BLaER1 treated with 17β-estradiol and CSF1 and Interleukin-3, amounts not matched to agents 10 nM and 100 nM (cell line): ENCODE data around the gene EFNA3.

Experiments used
- H3K27ac ChIP-seq, 11 experiments: shearing (Covaris generic); formaldehyde crosslinking; 2 replicates each; pipeline ENCODE4 v1.8.1; 2022
- H3K27me3 ChIP-seq, 11 experiments: shearing (Covaris generic); formaldehyde crosslinking; 2 replicates each; pipeline ENCODE4 v1.8.1; 2022
- H3K36me3 ChIP-seq, 11 experiments: shearing (Covaris generic); formaldehyde crosslinking; 2 replicates each; pipeline ENCODE4 v1.8.1; 2022
- H3K4me1 ChIP-seq, 10 experiments: shearing (Covaris generic); formaldehyde crosslinking; 2 replicates each; pipeline ENCODE4 v1.8.1; 2022
- H3K4me2 ChIP-seq, 11 experiments: shearing (Covaris generic); formaldehyde crosslinking; 2 replicates each; pipeline ENCODE4 v1.8.1; 2022
- H3K4me3 ChIP-seq, 10 experiments: shearing (Covaris generic); formaldehyde crosslinking; 2 replicates each; pipeline ENCODE4 v1.8.1; 2022
- H3K9ac ChIP-seq, 11 experiments: shearing (Covaris generic); formaldehyde crosslinking; 2 replicates each; pipeline ENCODE4 v1.8.1; 2022
- H3K9me3 ChIP-seq, 11 experiments: shearing (Covaris generic); formaldehyde crosslinking; replicated peaks in 1 of 11; 2 replicates each; pipeline ENCODE4 v1.8.1; 2022
- H4K20me1 ChIP-seq, 11 experiments: shearing (Covaris generic); formaldehyde crosslinking; 2 replicates each; pipeline ENCODE4 v1.8.1; 2022
- Cebpa-rat ChIP-seq, 11 experiments: shearing (Covaris generic); IDR thresholded peaks; 2 replicates each; pipeline ENCODE4 v1.8.1; 2022

The EFNA3 gene

GRCh38 chr1:155105604-155106011, 27.0 kb downstream of the EFNA3 start:
- Histone ChIP-seq H4K20me1 (peaks cover 0 to 4% (median 0%) of the 10 kb centered on the region in 11 experiments; a peak in 1 of 22 replicates), H3K4me2 (peak overlapping the region in 2 of 11 experiments; percentile 12 to 71; a peak in 3 of 22 replicates), H3K27me3 (no peaks in the 10 kb centered on the region; a peak in 1 of 22 replicates), H3K4me3 (no peak overlapping the region), H3K9ac (no peak overlapping the region), H3K27ac (no peak overlapping the region), H3K36me3 (no peaks in the 10 kb centered on the region), H3K4me1 (peaks cover 31 to 63% (median 51%) of the 10 kb centered on the region in 10 experiments), H3K9me3 (no peaks in the 10 kb centered on the region)
- no peak for TF ChIP-seq Cebpa-rat (IDR thresholded peaks at IDR 0.05)

DNA sequence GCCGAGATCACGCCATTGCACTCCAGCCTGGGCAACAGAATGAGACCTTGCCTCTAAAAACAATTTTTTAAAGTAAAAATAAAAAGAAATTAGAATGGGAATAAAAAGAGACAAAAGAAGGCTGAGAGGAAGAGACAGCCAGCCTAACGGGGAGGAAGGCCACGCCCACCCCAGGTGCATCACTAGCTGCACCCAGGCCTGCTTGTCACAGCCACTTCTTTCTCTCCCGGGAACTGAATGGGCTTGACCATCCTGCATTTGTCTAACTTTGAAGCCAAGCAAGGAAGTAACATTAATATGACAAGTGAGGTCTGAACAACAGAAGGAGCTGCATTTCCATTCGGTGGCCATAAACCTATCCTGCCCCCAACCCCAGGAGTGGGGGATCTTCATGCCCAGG, 28.2 kb downstream of the EFNA3 start:
- Histone ChIP-seq H3K9me3 (no peaks in the 10 kb centered on the region), H3K36me3 (no peaks in the 10 kb centered on the region), H4K20me1 (peaks cover 0 to 2% (median 0%) of the 10 kb centered on the region in 11 experiments; a peak in 1 of 22 replicates), H3K4me2 (peak overlapping the region in 10 of 11 experiments; percentile 4 to 67 (median 35); a peak in 15 of 22 replicates), H3K27ac (no peak overlapping the region), H3K9ac (no peak overlapping the region), H3K4me1 (peaks cover 31 to 59% (median 53%) of the 10 kb centered on the region in 10 experiments), H3K27me3 (no peaks in the 10 kb centered on the region; a peak in 1 of 22 replicates), H3K4me3 (no peak overlapping the region)
- TF ChIP-seq Cebpa-rat (IDR thresholded peaks at IDR 0.05): no peak

DNA sequence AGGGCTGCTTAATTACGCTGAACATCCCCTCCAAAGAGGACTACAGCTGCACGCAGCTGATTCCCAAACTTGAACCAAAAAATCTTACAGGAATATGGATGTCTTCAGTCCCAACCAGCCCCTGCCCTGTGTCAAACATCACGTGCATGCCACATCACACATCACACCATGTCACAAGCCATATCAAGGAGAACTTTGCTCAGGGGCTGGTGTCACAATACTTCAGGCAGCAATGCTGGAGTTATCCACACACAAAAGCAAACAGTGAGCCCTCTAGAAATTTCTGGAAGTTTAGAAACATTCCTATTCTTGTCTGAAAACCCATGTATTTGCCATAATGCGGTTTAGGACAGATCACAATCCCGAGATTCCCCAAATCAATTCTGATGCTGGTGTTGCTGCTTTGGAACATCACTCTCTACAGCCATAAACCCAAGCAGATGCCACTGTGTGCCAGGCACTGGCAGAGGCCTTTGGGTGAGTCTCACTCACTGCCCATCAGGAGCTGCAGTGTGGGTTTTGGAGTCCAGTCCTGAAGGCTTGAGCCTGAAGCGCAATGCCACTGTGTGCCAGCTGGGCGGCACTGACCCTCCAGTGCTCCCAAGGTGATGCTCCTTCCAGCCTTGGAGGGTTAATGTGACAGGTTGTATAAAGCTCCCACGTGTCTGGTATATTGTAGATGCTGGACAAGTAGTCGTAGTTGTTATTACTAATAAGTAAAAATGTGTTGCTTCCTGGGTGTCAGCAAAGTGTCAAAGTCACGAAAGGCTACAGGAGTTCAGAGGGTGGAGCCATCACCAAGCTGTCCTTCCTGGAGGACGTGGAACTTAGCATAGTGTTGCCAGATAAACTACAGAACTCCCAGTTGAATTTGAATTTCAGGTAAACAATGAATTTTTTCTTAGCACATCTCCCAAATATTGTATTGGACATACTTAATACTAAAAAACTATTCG, 28.9 kb downstream of the EFNA3 start:
- H3K27ac ChIP-seq: no peak overlapping the region
- no peaks in the 10 kb centered on the region for H3K36me3 ChIP-seq
- no peak for TF ChIP-seq Cebpa-rat (IDR thresholded peaks at IDR 0.05)
- peak overlapping the region in 9 of 11 experiments; percentile 4 to 67 (median 36); a peak in 14 of 22 replicates for H3K4me2 ChIP-seq
- no peak overlapping the region; a peak in 1 of 22 replicates for H3K9ac ChIP-seq
- no peaks in the 10 kb centered on the region for H4K20me1 ChIP-seq
- H3K27me3 ChIP-seq: no peaks in the 10 kb centered on the region; a peak in 1 of 22 replicates
- no peak overlapping the region for H3K4me3 ChIP-seq
- no peaks in the 10 kb centered on the region for H3K9me3 ChIP-seq
- peaks cover 31 to 59% (median 50%) of the 10 kb centered on the region in 10 experiments for H3K4me1 ChIP-seq

DNA sequence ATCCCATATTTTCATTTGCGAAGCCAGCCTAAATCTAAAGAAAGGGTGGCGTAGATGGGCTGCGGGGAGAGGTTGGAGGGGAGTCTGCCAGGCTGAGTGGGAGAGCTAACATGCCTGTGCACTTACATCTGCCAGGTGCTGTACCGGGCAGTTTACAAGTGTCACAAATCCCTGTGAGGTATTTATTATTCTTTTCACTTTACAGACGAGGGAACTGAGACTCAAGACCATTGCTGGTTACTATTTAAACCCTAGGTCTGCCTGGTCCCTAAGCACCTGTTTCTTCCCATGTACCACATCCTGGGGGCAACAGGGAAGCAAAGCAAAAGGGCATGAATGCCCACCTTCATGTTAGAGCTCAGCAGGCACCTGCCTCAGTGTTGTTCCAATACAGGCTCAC, 29.7 kb downstream of the EFNA3 start:
- no peak overlapping the region for H3K9ac ChIP-seq
- no peaks in the 10 kb centered on the region; a peak in 1 of 22 replicates for H3K27me3 ChIP-seq
- no peaks in the 10 kb centered on the region for H4K20me1 ChIP-seq
- H3K9me3 ChIP-seq: no peaks in the 10 kb centered on the region
- peaks cover 26 to 58% (median 50%) of the 10 kb centered on the region in 10 experiments for H3K4me1 ChIP-seq
- TF ChIP-seq Cebpa-rat (IDR thresholded peaks at IDR 0.05): no peak
- H3K36me3 ChIP-seq: no peaks in the 10 kb centered on the region
- no peak overlapping the region for H3K27ac ChIP-seq
- H3K4me2 ChIP-seq: peak overlapping the region in 6 of 11 experiments; percentile 3 to 36 (median 34); a peak in 8 of 22 replicates
- H3K4me3 ChIP-seq: no peak overlapping the region

DNA sequence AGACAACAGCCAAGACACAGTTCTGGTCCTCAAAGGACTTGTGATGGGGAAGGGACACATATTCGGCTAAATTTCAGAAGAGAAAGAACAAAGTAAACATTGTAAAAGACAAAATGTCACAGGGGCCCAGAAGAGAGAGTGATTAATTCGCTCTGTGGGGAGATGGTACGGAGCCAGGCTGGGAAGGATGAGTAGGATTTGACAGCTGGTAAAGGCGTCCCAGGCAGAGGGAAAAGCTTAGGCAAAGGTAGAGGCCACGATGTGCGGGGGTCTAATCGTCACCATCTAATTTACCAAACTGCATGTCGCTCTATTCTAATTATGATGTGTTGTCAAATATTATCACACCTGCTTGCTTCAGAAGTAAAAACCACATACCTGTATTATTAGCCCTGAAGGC, 31.7 kb downstream of the EFNA3 start:
- no peak overlapping the region for H3K4me3 ChIP-seq
- no peaks in the 10 kb centered on the region for H4K20me1 ChIP-seq
- H3K9me3 ChIP-seq: no peaks in the 10 kb centered on the region
- no peak overlapping the region for H3K9ac ChIP-seq
- H3K27me3 ChIP-seq: no peaks in the 10 kb centered on the region; a peak in 1 of 22 replicates
- H3K4me2 ChIP-seq: peak overlapping the region in 1 of 11 experiments; percentile 7; a peak in 2 of 22 replicates
- no peak overlapping the region for H3K27ac ChIP-seq
- H3K4me1 ChIP-seq: peaks cover 5 to 59% (median 47%) of the 10 kb centered on the region in 10 experiments; a peak in 18 of 20 replicates
- no peak for TF ChIP-seq Cebpa-rat (IDR thresholded peaks at IDR 0.05)
- H3K36me3 ChIP-seq: no peaks in the 10 kb centered on the region

- H3K36me3 ChIP-seq: no peaks in the 10 kb centered on the region
- no peak overlapping the region for H3K27ac ChIP-seq
- no peaks in the 10 kb centered on the region for H3K9me3 ChIP-seq
- H3K4me1 ChIP-seq: peaks cover under 1 to 59% (median 47%) of the 10 kb centered on the region in 10 experiments; a peak in 17 of 20 replicates
- no peak overlapping the region for H3K9ac ChIP-seq
- no peak overlapping the region for H3K4me3 ChIP-seq
- H3K27me3 ChIP-seq: no peaks in the 10 kb centered on the region; a peak in 1 of 22 replicates
- H4K20me1 ChIP-seq: no peaks in the 10 kb centered on the region
- TF ChIP-seq Cebpa-rat (IDR thresholded peaks at IDR 0.05): no peak
- peak overlapping the region in 3 of 11 experiments; percentile 4 to 17 (median 7); a peak in 4 of 22 replicates for H3K4me2 ChIP-seq
Measured at GRCh38 chr1:155110826-155111225, 32.2 kb downstream of the EFNA3 start.

GRCh38 chr1:155113450-155113980, 34.9 kb downstream of the EFNA3 start:
- H3K9ac ChIP-seq: peak overlapping the region in 2 of 11 experiments; percentile 4 to 28; a peak in 2 of 22 replicates
- peaks cover 7 to 48% (median 38%) of the 10 kb centered on the region in 10 experiments; a peak in 16 of 20 replicates for H3K4me1 ChIP-seq
- no peaks in the 10 kb centered on the region for H4K20me1 ChIP-seq
- no peak overlapping the region for H3K4me3 ChIP-seq
- no peak overlapping the region for H3K27ac ChIP-seq
- H3K9me3 ChIP-seq: no peaks in the 10 kb centered on the region
- peak overlapping the region in 8 of 11 experiments; percentile 26 to 88 (median 62); a peak in 15 of 22 replicates for H3K4me2 ChIP-seq
- no peak for TF ChIP-seq Cebpa-rat (IDR thresholded peaks at IDR 0.05)
- no peaks in the 10 kb centered on the region for H3K36me3 ChIP-seq
- H3K27me3 ChIP-seq: no peaks in the 10 kb centered on the region; a peak in 1 of 22 replicates

DNA sequence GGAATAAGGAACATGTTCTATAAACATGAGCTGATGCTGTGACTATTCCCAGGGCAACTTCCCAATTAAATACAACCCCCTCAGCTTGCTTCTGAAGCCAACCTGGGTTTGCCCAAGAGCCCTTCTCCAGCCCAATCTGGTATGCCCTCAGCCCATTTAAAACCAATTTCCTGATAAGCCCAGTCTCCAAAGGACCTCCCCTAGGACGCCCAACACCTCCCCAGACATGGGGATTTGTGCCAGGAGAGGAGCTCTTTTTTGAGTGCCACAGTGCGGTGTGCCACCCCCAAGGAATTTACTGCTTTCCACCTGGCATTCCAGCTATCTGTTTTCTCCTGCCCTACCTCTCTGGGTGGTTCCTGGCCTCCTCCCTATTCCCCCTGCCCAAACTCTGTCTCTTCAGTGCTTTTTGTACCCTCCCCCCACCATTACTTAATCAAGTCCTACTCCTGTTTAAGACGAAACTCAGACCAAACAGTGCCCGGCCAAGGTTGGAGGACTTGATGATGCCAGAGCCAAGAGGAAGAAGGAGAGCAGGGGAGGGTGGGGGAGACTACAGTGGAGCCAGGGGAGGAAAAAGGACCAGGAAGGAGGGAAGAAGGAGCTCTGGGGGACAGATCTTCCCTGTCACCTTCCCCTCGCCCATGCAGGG, 37.6 kb downstream of the EFNA3 start:
- Histone ChIP-seq H3K27me3 (0 out of 22 replicates have a peak, but pooled peaks cover 0 to 4% (median 0%) of the 10 kb centered on the region in 11 experiments), H3K27ac (no peak overlapping the region), H4K20me1 (no peaks in the 10 kb centered on the region), H3K9me3 (no peaks in the 10 kb centered on the region), H3K4me2 (no peak overlapping the region), H3K4me1 (peaks cover 7 to 42% (median 33%) of the 10 kb centered on the region in 10 experiments; a peak in 16 of 20 replicates), H3K9ac (no peak overlapping the region), H3K4me3 (no peak overlapping the region), H3K36me3 (no peaks in the 10 kb centered on the region)
- TF ChIP-seq Cebpa-rat (IDR thresholded peaks at IDR 0.05): no peak
